NCI-H146 treated with DMSO at 0.1 percent for 48 hours (cell line): ENCODE results near the gene MYO1H.
"Not testable (repeated sequence)": the region's sequence is repeated elsewhere in the genome, so short reads cannot be mapped to it uniquely, and the experiment has no call there.

Experiments
- DNase-seq: peaks from one replicate; lab custom pipeline; 2025; ENCODE audit not compliant: unreplicated experiment; lab: John Stamatoyannopoulos, UW

Gene MYO1H

DNA sequence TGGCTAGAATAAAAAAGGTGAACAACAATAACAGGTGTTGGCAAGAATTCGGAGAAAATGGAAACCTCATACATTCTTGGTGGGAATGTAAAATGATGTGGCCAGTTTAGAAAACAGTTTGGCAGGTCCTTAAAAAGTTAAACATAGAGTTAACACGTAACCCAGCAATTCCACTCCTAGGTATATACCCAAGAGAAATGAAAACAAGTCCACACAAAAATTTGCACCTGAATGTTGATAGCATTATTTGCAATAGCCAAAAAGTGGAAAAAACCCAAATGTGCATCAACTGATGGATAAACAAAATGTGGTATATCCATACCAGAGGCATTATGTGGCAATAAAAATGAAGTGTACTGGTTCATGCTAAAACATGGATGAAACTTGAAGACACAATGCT is 2.3 kb upstream of the MYO1H start:
- no peak for DNase-seq

DNA sequence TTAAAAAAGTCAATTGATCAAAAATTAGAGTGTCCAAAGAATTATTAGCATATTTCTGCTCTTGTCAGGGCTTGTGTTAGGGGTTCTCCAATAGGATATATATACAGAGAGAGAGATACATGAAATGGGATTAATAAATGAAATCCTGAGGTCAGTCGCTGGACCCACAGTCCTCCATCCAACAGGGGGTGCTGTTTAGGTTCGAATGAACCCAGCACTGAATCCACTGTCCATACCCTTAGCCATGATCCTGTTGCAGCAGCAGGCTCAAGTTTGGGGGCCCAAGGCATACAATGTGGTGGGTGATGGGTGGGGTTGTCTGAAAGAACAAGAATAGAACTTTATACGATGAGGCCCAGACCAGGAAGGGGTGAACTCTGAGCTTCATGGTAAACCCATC is 780 bp upstream of the MYO1H start:
- DNase-seq, result no peak

DNA sequence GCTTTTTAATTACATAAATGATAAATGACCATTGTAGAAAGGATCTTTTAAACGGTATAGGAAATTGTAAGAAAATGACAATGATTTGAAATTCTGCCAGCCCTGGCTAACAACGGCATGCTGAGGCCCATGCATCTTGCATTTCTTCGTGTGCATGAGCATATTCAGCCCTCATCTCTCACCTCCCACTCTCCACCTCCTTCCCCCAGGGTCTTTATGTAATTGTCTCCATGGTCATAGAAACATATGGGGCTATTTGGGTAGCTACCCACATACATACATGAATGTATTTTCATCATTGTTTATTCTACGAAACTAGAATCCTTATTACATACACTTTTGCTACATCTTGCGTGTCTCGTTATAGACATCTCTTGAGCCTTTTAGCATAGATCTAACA is 4.5 kb downstream of the MYO1H start:
- DNase-seq, result no peak

DNA sequence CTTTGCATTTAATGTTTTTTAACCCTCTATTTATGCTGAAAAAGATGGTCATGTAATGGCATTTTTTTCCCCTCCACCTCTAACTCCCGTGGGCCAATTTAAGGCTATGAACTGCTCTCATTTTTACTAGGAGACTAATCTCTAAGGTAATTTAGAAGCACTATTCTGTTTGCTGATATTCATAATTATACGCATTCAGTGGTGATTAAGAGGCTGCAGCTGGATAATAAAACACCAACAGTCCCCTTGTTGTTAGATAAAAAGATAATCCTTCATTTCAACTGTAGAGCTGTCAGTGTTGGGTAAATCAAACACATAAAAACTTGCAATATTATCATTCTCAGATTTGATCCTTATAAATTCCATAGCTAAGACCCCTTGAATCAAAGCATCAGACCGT is 8.9 kb downstream of the MYO1H start:
- DNase-seq, result peak; percentile 55

DNA sequence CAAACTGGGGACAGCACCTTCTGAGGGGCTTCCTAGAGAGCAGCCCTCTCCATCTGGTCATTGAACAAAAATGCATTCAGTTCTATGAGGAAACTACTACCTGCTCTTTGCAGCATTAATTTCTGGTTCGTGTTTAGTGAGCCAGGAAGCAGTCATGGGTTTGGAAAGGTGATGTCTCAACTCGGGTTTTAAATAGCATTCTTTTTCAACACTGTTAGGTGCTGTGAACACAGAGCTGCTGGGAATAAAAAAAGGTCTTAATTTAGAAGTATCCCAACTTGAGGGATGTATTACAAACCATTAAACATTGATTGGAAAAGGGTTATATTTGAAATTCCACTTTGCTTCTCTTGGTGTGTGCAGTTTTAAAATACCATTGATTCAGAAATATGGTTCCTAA is 9.3 kb downstream of the MYO1H start:
- DNase-seq, result no peak

DNA sequence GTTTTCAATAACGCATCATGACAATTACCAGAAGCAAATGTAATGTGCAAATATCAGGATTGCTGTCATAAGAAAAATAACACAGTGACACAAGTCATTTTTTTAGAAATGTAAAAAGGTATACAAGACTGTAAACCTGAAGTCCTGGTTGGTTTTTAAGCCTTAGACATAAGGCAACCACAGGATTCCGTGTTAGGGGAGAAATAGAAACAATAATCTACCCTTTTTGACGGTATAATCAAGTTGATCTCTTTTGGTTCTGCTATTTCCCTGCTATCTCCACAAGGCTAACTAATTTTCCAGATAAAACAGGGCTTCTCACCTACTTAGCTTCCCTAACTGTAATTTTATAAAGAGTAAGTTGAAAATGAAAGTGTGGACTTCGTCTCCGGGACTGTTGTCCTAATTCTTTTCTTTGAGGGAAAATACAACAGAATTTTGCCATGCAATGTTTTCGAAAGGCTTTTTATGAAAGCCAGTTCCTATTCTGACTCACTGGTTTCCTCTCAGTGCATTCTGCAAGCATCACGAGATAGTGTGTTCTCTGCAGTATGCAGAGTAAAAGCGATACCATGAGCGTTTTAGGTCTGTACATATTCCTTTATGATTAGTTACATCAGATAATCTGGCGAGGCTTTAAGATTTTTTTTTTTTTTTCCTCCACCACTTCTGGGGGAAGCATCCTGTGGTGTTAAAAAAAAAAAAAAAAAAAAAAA is 10.6 kb downstream of the MYO1H start:
- no peak for DNase-seq

DNA sequence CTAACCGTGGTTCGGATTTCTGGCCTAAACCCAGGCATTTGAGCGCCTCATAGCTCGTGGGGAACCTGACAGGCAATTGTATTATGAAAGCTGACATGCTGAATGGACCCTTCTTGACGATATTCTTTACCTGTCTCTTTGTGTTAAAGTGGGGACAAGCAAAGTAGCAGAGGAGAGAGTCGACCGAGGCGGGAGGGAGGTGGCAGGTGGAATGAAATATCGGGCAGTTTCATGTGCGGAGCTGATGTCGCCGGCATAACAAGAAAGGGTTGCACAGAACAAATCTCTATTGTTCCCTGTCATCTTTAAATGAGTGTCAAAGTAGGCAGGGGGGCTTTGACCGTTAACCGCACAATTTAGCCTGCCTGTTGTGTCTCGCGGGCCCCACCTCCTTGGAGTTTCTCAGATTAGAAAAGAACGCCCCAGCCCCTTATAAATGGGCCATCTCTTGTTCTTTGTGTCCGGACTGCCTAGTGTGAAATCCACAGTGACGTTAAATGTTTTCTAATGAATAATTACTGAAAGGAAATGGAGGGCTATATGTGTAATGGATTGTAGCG is 11.5 kb downstream of the MYO1H start:
- no peak for DNase-seq

DNA sequence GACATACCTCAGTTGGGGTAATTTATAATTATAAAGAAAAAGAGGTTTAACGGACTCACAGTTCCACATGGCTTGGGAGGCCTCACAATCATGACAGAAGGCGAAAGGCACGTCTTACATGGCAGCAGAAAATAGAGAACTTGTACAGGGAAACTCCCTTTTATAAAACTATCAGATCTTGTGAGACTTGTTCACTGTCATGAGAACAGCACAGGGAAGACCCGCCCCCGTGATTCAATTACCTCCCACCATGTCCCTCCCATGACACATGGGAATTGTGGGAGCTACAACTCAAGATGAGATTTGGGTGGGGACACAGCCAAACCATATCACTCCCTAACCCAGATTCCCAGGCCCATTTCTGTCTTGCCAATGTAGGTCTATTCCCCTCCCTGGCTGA is 22.1 kb downstream of the MYO1H start:
- DNase-seq, result no peak

DNA sequence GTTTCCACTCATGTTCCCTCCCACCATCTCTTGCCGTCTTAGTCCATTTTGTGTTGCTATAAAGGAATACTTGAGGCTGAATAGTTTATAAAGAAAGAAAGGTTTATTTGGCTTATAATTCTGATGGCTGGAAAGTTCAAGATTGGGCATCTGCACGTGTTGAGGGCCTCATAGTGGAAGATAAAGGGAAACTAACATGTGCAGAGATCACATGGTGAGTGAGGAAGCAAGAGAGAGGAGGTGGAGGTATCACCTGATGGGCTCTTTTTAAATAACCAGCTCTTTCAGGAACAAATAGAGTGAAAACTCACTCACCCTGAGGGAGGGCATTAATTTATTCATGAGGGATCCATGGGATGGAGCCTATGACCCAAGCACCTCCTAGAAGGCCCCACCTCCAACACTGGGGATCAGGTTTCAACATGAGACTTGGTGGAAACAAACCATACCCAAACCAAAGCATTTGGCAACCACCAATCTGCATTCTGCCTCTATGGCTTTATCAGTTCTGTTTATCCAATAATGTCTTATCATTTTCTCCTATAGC is 29.5 kb downstream of the MYO1H start:
- no peak for DNase-seq

DNA sequence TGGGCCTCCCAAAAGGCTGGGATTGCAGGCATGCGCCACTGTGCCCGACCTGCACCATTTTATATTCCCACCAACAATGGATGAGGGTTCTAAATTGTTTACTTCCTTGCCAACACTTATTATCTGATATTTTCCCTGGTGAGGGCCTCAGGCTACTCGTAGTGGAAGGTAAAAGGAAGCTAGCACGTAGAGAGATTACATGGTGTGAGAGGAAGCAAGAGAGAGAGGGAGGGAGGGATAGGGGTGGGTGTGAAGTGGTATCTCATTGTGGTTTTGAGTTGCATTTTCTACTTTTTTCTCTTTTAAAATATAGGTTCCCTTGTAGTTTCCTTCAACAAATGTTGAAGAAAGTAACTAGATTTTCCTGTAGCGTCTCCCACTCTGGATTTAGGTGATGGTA is 30.9 kb downstream of the MYO1H start:
- peak; percentile 8 for DNase-seq

DNA sequence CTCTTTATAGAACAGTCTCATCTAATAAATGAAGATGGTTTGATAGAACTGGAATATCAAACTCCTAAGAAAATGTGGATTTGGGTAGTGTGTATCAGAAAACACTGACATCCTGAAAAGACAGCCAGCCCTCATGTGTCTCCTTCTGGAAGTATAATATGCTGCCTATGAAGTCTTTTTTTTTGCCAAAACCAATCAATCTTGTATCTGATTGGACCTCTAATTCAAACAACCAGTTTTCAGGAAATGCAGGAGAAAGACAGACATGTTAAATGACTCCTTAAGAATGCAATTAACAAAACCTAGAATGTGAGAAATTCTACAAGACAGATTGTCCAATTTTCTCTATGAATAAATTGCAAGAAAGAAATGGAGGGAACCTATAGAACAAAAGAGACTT is 34.3 kb downstream of the MYO1H start:
- no peak for DNase-seq

DNA sequence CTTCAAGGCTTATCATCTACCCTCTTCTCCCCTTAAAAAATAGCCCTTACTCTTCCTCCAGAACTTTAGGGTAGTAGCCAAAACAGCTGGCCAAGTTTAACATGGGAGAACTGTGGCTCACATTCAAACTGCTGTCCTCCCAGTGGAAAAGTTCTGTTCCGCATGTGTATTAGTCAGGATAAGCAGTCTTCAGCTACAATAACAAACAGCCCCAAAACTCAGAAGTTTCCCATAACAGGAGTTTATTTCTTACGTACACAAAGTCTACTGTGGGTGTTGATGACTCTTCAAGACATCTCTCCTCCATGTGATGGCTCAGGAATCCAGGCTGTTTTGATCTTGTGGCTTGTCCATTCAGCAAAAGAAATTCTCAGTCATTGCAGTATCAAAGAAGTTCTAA is 35.5 kb downstream of the MYO1H start:
- no peak for DNase-seq

DNA sequence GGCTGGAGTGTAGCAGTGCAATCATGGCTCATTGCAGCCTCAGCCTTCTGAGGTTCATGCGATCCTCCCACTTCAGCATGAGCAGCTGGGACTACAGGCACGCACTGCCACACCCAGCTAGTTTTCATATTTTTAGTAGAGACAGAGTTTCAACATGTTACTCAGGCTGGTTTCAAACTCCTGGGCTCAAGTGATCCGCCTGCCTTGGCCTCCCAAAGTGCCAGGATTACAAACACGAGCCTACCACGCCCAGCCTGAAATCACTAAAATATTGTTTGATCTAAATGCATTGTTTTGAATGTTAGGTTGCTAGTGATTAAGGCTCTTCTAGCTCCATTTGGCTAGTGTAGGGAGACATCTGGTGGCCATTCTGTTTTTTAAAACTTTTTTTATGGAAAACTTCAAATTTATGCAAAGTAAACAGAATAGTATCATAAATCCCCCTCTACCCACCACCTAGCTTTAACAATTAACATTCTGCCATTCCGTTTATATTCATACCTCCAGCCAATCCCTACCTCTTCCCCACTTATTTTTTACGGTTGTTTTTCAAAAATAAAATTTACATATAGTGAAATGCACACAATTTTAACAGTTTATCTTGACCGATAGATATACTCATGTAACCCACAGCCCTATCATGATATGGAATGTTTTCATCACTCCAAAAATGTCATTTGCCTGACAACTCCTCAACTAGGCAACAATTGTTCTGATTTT is 37.8 kb downstream of the MYO1H start:
- DNase-seq, result peak; percentile 49

DNA sequence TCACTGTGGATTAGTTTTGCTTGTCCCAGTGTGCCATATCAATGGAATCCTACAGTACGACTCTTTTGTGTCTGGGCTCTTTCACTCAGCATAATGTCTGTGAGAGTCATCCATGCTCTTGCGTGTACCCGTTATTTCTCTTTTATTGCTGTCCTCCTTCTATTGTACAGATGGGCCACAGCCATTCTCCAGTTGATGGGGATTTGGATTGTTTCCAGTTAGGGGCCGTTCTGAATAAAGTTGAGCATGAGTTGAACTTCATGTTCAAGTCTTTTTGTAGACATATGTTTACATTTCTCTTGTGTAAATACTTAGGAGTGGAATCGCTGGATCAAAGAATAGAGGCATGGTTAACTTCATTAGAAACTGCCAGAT is 38.3 kb downstream of the MYO1H start:
- peak; percentile 3 for DNase-seq

DNA sequence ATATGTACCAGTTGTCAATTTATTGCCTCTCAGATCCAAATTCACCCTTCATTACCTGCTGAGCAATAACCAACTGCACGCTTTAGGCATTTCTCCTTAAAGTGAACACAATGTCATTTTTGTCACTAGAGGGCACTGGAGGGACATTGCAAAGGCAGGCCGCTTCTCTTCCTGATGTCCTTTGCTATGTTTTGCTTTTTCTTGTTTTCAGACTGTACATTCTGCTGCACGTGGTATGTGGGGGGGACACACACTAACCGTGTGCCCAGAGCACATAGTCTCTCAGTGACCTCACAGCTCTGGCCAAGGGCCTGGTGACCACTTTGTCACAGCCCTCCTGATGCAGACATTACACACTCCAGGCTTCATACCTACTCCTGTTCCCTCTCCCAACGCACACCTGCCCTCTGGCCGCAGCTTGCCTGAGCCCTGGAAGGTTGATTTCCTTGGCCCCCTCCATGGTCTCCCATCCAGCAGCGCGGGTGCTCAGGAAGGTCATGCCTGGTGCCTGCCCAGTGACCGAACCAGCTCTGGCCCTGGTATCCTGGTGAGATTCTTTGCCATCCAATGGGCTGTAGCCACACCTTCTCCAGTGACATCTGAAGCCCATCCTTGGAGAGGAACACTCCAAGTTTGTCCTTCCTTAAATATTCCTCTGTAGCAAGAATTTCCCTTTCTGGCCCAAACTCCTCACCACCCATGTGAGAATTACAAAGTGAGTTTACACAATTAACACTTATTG is 39.9 kb downstream of the MYO1H start:
- DNase-seq, result peak; percentile 15

DNA sequence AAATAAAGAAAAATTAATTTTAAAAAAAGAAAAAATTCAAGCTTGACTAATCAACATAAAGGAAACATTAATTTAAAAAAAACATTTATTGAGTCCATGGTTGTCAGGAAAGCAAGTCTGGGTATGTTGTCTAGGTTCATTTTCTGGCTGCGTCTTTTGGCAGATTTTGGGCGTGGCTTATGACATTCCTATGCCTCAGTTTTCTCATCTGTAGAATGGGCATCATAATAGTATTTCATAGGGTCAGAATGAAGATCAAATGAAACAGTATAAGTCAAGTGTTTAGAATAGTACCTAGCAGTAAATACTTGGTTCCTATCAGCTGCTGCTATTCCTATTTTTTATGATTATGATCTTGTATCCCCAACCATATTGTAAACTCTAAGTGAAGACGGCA is 40.5 kb downstream of the MYO1H start:
- DNase-seq, result no peak

DNA sequence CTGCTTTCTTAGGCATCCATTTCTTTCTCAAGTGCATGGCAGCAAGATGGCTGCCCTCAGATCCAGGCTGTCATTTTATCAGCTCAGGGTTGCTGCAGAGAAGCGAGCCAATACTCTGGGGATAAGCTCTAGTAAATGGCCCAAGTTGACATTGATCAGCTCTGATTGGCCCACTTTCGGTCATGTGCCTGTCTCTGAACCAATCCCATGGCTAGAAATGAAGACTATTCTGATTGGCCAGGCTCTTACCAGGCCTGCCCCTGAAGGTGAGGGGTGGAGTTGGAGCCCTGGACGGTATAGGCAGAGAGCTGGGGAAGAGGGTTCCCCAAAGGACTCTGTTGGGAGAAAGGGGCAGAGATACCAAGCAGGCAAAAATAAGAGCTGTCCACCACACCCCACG is 41.4 kb downstream of the MYO1H start:
- DNase-seq, result no peak

DNA sequence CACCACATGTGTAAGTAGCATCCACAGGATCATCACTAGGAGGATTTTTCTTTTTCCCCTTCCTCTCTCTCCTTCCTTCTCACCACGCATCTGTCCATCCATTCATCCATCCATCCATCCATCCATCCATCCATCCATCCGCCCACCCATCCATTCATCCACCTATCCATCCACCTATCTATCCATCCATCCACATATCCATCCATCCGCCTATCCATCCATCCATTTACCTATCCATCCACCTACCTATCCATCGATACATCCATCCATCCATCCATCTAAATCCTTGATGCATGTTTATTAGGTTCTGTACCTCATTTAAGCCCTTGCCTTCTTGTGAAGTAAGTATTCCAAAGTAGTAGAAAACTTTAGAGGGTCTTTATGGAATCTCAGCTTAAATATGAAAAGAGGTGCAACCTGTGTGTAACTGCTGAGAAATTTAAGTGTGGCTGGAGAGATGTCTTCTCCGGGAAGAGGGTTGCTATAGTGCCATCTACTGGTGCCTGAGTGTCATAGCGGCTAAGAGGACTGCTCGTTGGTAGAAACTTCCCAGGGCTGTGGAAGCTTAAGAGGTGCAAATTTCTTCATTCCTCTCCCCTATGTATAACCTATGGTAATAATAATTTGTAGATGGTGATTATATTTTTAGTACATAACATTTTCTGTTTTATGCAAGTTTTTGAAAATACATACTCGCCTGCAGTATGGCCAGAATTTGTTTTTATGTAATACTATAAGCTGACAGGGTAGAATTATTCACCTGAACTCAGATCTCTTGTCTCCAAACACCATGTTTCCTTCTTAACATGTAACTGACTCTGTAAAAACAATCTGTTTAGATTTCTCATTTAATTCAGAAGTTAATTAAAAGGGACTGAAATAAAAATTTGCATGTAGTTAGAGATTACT is 46.0 kb downstream of the MYO1H start:
- DNase-seq, result peak; percentile 57

DNA sequence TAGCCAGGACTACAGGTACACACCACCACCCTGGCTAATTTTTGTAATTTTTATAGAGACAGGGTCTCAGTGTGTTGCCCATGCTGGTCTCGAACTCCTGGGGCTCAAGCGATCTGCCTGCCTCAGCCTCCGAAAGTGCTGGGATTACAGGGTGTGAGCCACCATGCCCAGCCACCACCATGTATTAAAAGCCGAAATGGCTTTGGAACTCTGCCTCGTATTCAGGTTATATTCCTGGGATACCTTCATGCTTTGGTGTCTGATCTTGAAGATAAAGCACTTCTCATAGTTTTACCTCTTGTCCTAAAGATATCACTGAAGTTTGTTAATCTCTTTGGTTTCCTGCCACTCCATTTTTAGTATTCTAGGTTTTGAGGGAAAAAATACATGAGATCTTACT is 47.2 kb downstream of the MYO1H start:
- DNase-seq, result no peak

DNA sequence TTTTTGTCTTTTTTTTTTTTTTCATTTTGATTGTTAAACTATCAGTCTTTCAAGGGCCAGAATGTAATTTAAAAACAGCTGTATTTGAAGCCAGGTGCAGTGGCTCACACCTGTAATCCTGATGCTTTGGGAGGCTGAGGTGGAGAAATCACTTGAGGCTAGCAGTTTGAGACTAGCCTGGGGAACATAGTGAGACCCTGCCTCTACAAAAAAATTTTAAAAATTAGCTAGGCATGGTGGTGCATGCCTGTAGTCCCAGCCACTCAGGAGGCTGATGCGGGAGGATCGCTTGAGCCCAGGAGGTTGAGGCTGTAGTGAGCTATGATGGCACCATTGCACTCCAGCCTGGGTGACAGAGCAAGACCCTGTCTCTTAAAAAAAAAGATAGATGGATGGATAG is 57.1 kb downstream of the MYO1H start:
- DNase-seq, result not testable (repeated sequence)

DNA sequence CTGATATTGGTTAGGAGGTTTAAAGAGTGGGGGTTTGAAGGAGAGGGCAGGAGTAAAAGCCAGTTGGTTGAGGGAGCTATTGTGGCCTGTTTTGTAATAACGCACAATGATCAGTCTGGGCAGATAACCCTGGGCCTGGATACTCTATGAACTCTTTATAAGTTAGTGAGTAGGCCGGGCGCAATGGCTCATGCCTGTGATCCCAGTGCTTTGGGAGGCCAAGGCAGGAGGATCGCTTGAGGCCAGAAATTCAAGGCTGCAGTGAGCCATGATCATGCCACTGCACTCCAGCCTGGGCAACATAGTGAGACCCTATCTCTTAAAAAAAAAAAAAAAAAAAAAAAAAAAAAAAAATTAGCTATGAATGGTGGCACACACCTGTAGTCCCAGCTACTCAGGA is 58.4 kb downstream of the MYO1H start:
- DNase-seq, result not testable (repeated sequence)
